Hematopoietic multipotent progenitor cell treated with erythropoietin and hydrocortisone succinate and interleukin-3 and kit ligand, for 15 days (in vitro differentiated cells): Measurements from ENCODE around the gene PRR12.

Experiments
- DNase-seq: peaks from one replicate; pipeline ENCODE4 v3.0.0-alpha.2; 2015; ENCODE audit warnings: low spot score

The PRR12 gene

GRCh38 chr19:49591731-49592485 is 926 bp downstream of the PRR12 start:
- DNase-seq: peak; percentile 40

- peak; percentile 12 for DNase-seq
These were observed 1.7 kb downstream of the PRR12 start for GRCh38 chr19:49592486-49593232.

GRCh38 chr19:49593233-49594113 is 2.5 kb downstream of the PRR12 start:
- peak; percentile 93 for DNase-seq

- DNase-seq: no peak
These were observed 3.4 kb downstream of the PRR12 start for GRCh38 chr19:49594157-49594992.

GRCh38 chr19:49594993-49595818 is 4.2 kb downstream of the PRR12 start:
- DNase-seq: no peak

- no peak for DNase-seq
These were observed 4.9 kb downstream of the PRR12 start for GRCh38 chr19:49595819-49596404.

GRCh38 chr19:49596407-49596806 is 5.4 kb downstream of the PRR12 start:
- DNase-seq: no peak

GRCh38 chr19:49596954-49597702 is 6.1 kb downstream of the PRR12 start:
- no peak for DNase-seq

GRCh38 chr19:49597703-49597974 is 6.7 kb downstream of the PRR12 start:
- no peak for DNase-seq

GRCh38 chr19:49599378-49600295 is 8.7 kb downstream of the PRR12 start:
- DNase-seq: no peak

GRCh38 chr19:49601482-49602038 is 10.6 kb downstream of the PRR12 start:
- no peak for DNase-seq

GRCh38 chr19:49602806-49603205 is 11.8 kb downstream of the PRR12 start:
- no peak for DNase-seq

GRCh38 chr19:49605605-49606004 is 14.6 kb downstream of the PRR12 start:
- no peak for DNase-seq

GRCh38 chr19:49609499-49610092 is 18.6 kb downstream of the PRR12 start:
- no peak for DNase-seq

- no peak for DNase-seq
These were observed 22.4 kb downstream of the PRR12 start for GRCh38 chr19:49613374-49613773.

- no peak for DNase-seq
These were observed 23.3 kb downstream of the PRR12 start for GRCh38 chr19:49614096-49614833.

- DNase-seq: no peak
These were observed 24.9 kb downstream of the PRR12 start for GRCh38 chr19:49615861-49616260.
